Fibroblast of the aortic adventitia (primary cell): Measurements from ENCODE around the gene ALG6. TPM values are rescaled to one million over a fixed set of nuclear protein-coding genes. Genes with fewer than 3 reads are reported as not detected.

Experiments used
- DNase-seq: peaks from one replicate; pipeline ENCODE4 v3.0.0-alpha.2; 2010; ENCODE audit warnings: low read depth
- H3K4me3 ChIP-seq: 2 replicates; pipeline ENCODE4 v1.5.1; 2011; ENCODE audit warnings: low read depth, mild to moderate bottlenecking, control low read depth, low read length, moderate library complexity
- total RNA-seq: library from RNA; depleted of rRNA; stranded (reverse); fragments of >200 nt; gene quantifications from 2 replicates; pipeline ENCODE4 v1.2.3, GENCODE V29; 2012; ENCODE audit warnings: low replicate concordance
- TF ChIP-seq, protein P1 (sequence below): IDR thresholded peaks from 2 replicates; pipeline ENCODE4 v1.5.1; 2011; ENCODE audit warnings: mild to moderate bottlenecking, low read length, control low read depth, inconsistent platforms; ENCODE audit not compliant: insufficient read depth

Gene ALG6
- total RNA-seq, 1 donor, result 15.5 TPM

GRCh38 chr1:63381741-63382140, 14.3 kb downstream of the ALG6 start:
- DNase-seq, result no peak
- H3K4me3 ChIP-seq, result no peak overlapping the region
- TF ChIP-seq, protein P1, sequence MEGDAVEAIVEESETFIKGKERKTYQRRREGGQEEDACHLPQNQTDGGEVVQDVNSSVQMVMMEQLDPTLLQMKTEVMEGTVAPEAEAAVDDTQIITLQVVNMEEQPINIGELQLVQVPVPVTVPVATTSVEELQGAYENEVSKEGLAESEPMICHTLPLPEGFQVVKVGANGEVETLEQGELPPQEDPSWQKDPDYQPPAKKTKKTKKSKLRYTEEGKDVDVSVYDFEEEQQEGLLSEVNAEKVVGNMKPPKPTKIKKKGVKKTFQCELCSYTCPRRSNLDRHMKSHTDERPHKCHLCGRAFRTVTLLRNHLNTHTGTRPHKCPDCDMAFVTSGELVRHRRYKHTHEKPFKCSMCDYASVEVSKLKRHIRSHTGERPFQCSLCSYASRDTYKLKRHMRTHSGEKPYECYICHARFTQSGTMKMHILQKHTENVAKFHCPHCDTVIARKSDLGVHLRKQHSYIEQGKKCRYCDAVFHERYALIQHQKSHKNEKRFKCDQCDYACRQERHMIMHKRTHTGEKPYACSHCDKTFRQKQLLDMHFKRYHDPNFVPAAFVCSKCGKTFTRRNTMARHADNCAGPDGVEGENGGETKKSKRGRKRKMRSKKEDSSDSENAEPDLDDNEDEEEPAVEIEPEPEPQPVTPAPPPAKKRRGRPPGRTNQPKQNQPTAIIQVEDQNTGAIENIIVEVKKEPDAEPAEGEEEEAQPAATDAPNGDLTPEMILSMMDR, result no peak

- no peak overlapping the region for H3K4me3 ChIP-seq
- DNase-seq, result no peak
- TF ChIP-seq, protein P1, result no peak
These were observed 34.5 kb downstream of the ALG6 start for GRCh38 chr1:63401945-63402344.

DNA sequence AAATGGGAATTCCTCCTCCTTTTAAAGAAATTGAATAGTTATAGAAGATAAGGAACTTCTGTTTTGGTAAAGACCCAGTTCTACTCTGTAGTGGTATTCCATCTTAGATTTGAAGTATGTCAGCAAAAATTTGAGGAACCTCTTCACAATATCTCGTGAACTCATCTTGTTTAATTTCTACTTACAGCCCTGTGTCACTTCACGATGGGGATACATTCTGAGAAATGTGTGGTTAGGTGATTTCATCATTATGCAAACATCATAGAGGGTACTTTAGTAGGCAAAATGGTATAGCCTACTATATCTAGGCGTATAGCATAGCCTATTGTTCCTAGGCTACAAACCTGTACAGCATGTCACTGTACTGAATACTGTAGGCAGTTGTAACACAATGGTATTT, 36.0 kb downstream of the ALG6 start:
- no peak overlapping the region for H3K4me3 ChIP-seq
- DNase-seq, result no peak
- TF ChIP-seq, protein P1, result no peak

DNA sequence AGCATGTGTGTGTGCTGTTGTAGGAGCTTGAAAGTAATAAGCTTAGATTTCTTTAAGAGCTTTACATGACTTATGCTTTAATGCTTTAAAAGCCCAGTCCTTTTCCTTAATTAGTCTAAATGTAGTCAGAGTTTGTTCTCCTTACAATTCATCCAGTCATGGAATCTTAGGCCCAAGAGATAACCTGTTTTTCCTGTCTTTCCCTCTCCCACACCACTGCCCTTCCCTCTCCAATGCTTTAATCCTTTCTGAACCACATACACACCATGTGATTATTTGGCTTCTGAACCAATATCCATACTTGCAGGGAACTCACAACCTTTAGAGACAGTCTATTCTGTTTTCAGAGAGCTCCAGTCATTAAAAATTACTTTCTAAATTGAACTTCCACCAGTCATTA, 37.6 kb downstream of the ALG6 start:
- H3K4me3 ChIP-seq, result no peak overlapping the region
- DNase-seq, result no peak
- TF ChIP-seq, protein P1, result no peak

GRCh38 chr1:63405987-63406386, 38.6 kb downstream of the ALG6 start:
- no peak overlapping the region for H3K4me3 ChIP-seq
- no peak for DNase-seq
- TF ChIP-seq, protein P1, result no peak

GRCh38 chr1:63407002-63407401, 39.6 kb downstream of the ALG6 start:
- DNase-seq, result no peak
- no peak overlapping the region for H3K4me3 ChIP-seq
- TF ChIP-seq, protein P1, result no peak

GRCh38 chr1:63408331-63408730, 40.9 kb downstream of the ALG6 start:
- peak; percentile 26 for DNase-seq
- TF ChIP-seq, protein P1, result no peak
- no peak overlapping the region for H3K4me3 ChIP-seq
